ENCODE results near the gene STK39.

STK39 gene

DNA sequence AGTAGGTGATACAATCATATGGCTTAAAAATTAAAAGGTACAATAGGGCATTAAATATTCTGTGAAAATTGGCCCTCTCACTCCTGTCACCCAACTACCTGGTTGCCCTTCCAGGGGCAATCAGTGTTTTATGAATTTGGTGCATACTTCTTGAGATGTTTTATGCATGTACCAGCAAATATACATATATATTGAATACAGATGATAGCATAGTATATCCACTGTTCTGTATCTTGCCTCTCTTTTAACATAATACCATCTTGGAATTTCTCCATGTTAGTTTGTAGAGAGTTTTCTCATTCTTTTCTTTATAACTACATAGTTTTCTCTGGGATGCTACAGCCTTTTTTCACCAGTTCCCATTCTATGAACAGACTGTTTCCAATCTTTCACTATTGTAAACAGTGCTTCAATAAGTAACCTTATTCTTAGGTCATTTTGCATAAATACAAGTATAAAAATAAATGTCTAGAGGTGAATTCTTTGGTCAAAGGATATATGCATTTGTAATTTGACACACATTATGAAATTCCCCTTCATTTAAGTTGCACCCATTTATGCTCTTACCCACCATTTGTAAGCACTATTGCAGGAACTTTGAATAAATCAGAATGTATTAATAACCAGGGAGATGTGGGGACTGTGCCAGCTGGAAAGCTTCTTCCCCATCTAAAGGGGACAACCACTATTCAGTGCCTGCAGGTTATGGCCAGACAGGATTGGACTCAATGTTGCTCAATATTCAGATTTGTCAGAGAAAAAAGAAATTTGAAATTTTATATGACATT lies 225.4 kb downstream of the STK39 start:
- ChIA-PET CTCF (no interaction called here), POLR2A (no interaction called here)
- no peak overlapping the region for H3K4me3 ChIP-seq (ENCODE audit: low read depth, low read length)
- TF ChIP-seq CTCF (IDR thresholded peaks at IDR 0.05; ENCODE audit: insufficient read depth, low read length, missing control alignments) = no peak
- no peak for DNase-seq (ENCODE audit: low read depth, low spot score)

DNA sequence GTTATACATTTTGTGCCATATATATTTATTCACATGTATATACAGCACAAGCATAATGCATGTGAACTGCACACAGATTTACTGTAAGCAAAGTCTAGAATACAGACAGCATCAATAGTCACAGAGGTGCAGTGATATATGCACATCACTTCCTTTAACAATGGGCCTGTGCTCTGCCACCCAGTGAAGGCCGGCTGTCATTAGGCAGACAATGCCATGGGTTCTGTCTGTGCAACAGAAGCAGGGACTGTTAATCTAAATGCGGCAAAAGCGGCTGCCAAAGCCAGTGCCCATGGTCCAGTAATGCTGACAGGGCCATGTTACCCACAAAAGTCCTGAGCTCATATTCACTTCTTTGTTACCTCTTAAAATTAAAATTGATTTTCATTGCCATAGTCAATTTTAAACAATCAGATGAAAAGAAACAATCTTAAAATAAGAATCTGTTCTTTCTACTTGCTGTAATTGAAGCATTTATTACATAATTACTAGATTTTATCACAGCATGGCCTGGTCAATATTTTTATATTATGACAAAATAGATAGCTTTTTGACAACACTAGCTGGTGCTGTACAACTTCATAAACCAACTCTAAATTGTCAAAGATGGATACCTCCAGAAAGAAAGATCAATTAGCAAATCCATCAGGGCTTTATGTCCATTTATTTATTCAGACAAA lies 232.0 kb downstream of the STK39 start:
- no peak overlapping the region for H3K4me3 ChIP-seq (ENCODE audit: low read depth, low read length)
- no peak for DNase-seq (ENCODE audit: low read depth, low spot score)
- ChIA-PET CTCF (interaction anchor here (1.3 kb wide), 1 partner anchor 103 kb away, joined by 7 read pairs; no protein-coding TSS in a partner anchor), POLR2A (no interaction called here)
- no peak for TF ChIP-seq CTCF (IDR thresholded peaks at IDR 0.05; ENCODE audit: insufficient read depth, low read length, missing control alignments)

GRCh38 chr2:168009900-168010299 lies 237.5 kb downstream of the STK39 start:
- no peak for TF ChIP-seq CTCF (IDR thresholded peaks at IDR 0.05; ENCODE audit: insufficient read depth, low read length, missing control alignments)
- CTCF ChIA-PET = interaction anchor here (0.9 kb wide), 1 partner anchor 19 kb away, joined by 3 read pairs; no protein-coding TSS in a partner anchor
- H3K4me3 ChIP-seq (ENCODE audit: low read depth, low read length) = no peak overlapping the region
- DNase-seq (ENCODE audit: low read depth, low spot score) = no peak
- POLR2A ChIA-PET = no interaction called here

DNA sequence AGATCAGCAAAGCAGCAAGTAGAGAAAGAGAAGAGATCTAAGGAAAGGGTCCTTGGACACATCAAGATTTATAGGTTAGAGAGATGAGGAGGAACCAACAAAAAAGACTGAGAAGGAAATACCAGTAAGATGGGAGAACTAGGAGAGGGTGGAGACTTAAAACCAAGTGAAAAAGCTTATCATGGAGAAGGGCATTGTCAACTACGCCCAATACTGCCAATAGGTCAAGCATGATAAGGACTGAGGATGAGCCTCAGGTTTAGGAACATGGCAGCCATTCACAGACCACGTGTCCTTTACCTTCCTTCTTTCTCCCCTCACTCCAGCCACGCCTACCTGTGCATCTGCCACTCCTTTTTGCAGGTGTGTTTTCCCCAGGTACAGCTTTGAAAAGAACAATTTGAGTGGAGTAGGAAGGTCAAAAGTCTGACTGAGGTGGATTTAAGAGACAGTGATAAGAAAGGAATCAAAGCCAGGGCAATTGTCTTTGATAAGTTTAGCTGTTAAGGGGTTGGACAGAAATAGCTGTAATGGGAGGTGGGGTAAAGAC lies 238.7 kb downstream of the STK39 start:
- ChIA-PET CTCF (interaction anchor here (0.9 kb wide), 1 partner anchor 110 kb away, joined by 3 read pairs; no protein-coding TSS in a partner anchor), POLR2A (no interaction called here)
- DNase-seq (ENCODE audit: low read depth, low spot score) = no peak
- TF ChIP-seq CTCF (IDR thresholded peaks at IDR 0.05; ENCODE audit: insufficient read depth, low read length, missing control alignments) = no peak
- no peak overlapping the region for H3K4me3 ChIP-seq (ENCODE audit: low read depth, low read length)

DNA sequence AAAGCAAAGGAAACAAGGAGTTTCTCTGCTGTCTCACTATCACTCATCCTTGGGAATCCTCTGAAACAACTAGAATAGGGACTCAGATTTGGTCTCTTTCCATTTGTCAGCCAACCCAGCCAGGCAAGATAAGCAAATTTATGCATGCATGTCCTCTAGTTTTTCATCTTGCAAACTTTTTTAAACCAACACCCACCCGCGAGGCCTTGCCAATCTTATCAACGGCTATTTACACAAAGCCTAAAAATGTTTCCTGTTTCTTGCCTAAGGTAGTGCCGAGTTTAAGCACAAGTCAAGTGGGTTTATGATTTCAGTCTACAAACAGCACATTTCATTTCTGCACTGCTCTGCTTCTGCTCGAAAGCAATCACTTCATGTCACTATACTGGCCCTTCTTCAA lies 240.9 kb downstream of the STK39 start:
- H3K4me3 ChIP-seq (ENCODE audit: low read depth, low read length) = no peak overlapping the region
- CTCF ChIA-PET = interaction anchor here (0.9 kb wide), 1 partner anchor 112 kb away, joined by 4 read pairs; no protein-coding TSS in a partner anchor
- POLR2A ChIA-PET = no interaction called here
- no peak for DNase-seq (ENCODE audit: low read depth, low spot score)
- TF ChIP-seq CTCF (IDR thresholded peaks at IDR 0.05; ENCODE audit: insufficient read depth, low read length, missing control alignments) = no peak

DNA sequence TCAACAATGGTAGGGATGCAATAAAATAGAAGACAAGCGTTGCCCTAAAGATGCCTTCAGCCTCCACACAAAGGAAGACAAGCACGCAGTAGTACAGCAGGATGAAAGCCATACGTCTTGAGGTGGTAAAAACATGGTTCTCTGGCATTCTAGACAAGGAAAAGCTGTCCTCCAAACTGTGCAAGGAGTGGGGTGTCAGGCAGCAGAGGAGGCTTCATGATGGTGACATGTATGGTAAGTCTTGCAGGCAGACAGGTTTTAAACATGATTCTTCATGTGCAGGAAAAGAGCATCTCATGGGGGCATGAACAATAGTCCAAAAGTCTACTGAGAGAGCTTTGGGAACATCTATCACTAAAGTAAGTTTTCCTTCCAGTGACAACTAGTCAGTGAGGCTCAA lies 241.8 kb downstream of the STK39 start:
- H3K4me3 ChIP-seq (ENCODE audit: low read depth, low read length) = no peak overlapping the region
- no peak for TF ChIP-seq CTCF (IDR thresholded peaks at IDR 0.05; ENCODE audit: insufficient read depth, low read length, missing control alignments)
- ChIA-PET POLR2A (no interaction called here), CTCF (interaction anchor here (0.9 kb wide), 2 partner anchors 13 to 113 kb away, joined by 3 to 4 read pairs; no protein-coding TSS in a partner anchor)
- DNase-seq (ENCODE audit: low read depth, low spot score) = no peak
